Right lobe of liver (tissue), 4 donors: ENCODE data around the gene RPS6KA5.

ENCODE experiments used
- CTCF ChIP-seq, 4 donors: fragments of 200-600 bp in 3 of 4; fragments of 450-650 bp in 1 of 4; IDR thresholded peaks; one replicate each; pipeline versions ENCODE4 v1.5.1 to v1.8.0; 2016 to 2022; ENCODE audit warnings: antibody characterized with exemption in 4 of 4, mild to moderate bottlenecking in 2 of 4
- POLR2A ChIP-seq: fragments of 450-650 bp; IDR thresholded peaks from one replicate; pipeline ENCODE4 v1.6.1; 2017; ENCODE audit warnings: antibody characterized with exemption, mild to moderate bottlenecking
- donor health status: DM: no; HTN: no; CAD: no.
- donor health status: DM: no; HTN: no; CAD: no.
- donor health status: DM: no; HTN: yes; CAD: no.

GRCh38 chr14:90968025-90968424 lies 92.4 kb downstream of the RPS6KA5 start:
- TF ChIP-seq CTCF (IDR thresholded peaks at IDR 0.05) (no peak), POLR2A (no peak)
